ENCODE results near the gene MAPKAP1. TPM values are rescaled to one million over a fixed set of nuclear protein-coding genes. Genes with fewer than 3 reads are reported as not detected.

Gene MAPKAP1
- total RNA-seq, 2 experiments from 2014 or later, result 66.2 to 78.8 TPM

- TF ChIP-seq EZH2phosphoT487 (IDR thresholded peaks at IDR 0.05; ENCODE audit: borderline replicate concordance, low read depth, low read length), result no peak
- no TSS peak for BruUV-seq (replicated peaks)
- Histone ChIP-seq H2AFZ (ENCODE audit: low read length) (no peak overlapping the region), H3K4me1 (ENCODE audit: insufficient read depth, low read length, poor library complexity, severe bottlenecking) (no peaks in the 10 kb centered on the region), H3K9me2 (ENCODE audit: insufficient read depth, low read length) (no peaks in the 10 kb centered on the region), H3K36me3 (ENCODE audit: insufficient read depth, low read length) (no peaks in the 10 kb centered on the region), H4K20me1 (ENCODE audit: insufficient read depth, low read length) (peaks cover 11% of the 10 kb centered on the region), H3K9me3 (ENCODE audit: low read length) (no peaks in the 10 kb centered on the region), H3K4me3 (ENCODE audit: low read depth, low read length, poor library complexity, severe bottlenecking) (no peak overlapping the region), H3K4me2 (ENCODE audit: low read length) (no peak overlapping the region), H3K79me2 (ENCODE audit: insufficient read depth, low read depth, low read length) (peaks cover 9% of the 10 kb centered on the region; the same call in 1 of the 2 replicates), H3K27ac (ENCODE audit: low read depth, low read length, poor library complexity, severe bottlenecking) (no peak overlapping the region)
- intact Hi-C loops (cut with micrococcal nuclease; ENCODE audit: unreplicated experiment), result no loop called here
- DNase-seq (ENCODE audit: low spot score), result no peak
- CTCF ChIA-PET (ENCODE audit: unreplicated experiment), result no interaction called here
- POLR2A ChIA-PET, result no interaction called here
Measured at GRCh38 chr9:125685167-125685566, 21.8 kb downstream of the MAPKAP1 start.

- Histone ChIP-seq H2AFZ (ENCODE audit: low read length) (no peak overlapping the region), H3K9me2 (ENCODE audit: insufficient read depth, low read length) (no peaks in the 10 kb centered on the region), H3K4me3 (ENCODE audit: low read depth, low read length, poor library complexity, severe bottlenecking) (no peak overlapping the region), H3K9me3 (ENCODE audit: low read length) (no peaks in the 10 kb centered on the region), H3K79me2 (ENCODE audit: insufficient read depth, low read depth, low read length) (peaks cover 9% of the 10 kb centered on the region; the same call in 1 of the 2 replicates), H3K36me3 (ENCODE audit: insufficient read depth, low read length) (no peaks in the 10 kb centered on the region), H3K4me1 (ENCODE audit: insufficient read depth, low read length, poor library complexity, severe bottlenecking) (no peaks in the 10 kb centered on the region), H3K27ac (ENCODE audit: low read depth, low read length, poor library complexity, severe bottlenecking) (no peak overlapping the region), H4K20me1 (ENCODE audit: insufficient read depth, low read length) (peaks cover 11% of the 10 kb centered on the region), H3K4me2 (ENCODE audit: low read length) (no peak overlapping the region)
- CTCF ChIA-PET (ENCODE audit: unreplicated experiment), result no interaction called here
- POLR2A ChIA-PET, result interaction anchor here (0.6 to 1.5 kb wide), 2 partner anchors 8 to 10 kb away, joined by 3 to 4 read pairs; no protein-coding TSS in a partner anchor
- no peak for TF ChIP-seq CTCF (conservative IDR thresholded peaks at IDR 0.05; ENCODE audit: low read length)
- TF ChIP-seq EZH2phosphoT487 (IDR thresholded peaks at IDR 0.05; ENCODE audit: borderline replicate concordance, low read depth, low read length), result no peak
- DNase-seq (ENCODE audit: low spot score), result no peak
- intact Hi-C loops (cut with micrococcal nuclease; ENCODE audit: unreplicated experiment), result no loop called here
- BruUV-seq (replicated peaks), result no TSS peak
Measured at GRCh38 chr9:125683486-125683885, 23.5 kb downstream of the MAPKAP1 start.

GRCh38 chr9:125682340-125682739 lies 24.7 kb downstream of the MAPKAP1 start:
- no peak overlapping the region for H2AFZ ChIP-seq (ENCODE audit: low read length)
- H3K9me2 ChIP-seq (ENCODE audit: insufficient read depth, low read length), result no peaks in the 10 kb centered on the region
- intact Hi-C loops (cut with micrococcal nuclease; ENCODE audit: unreplicated experiment), result no loop called here
- BruUV-seq (replicated peaks), result no TSS peak
- ChIA-PET POLR2A (interaction anchor here (0.7 to 1.5 kb wide), 2 partner anchors 8 to 9 kb away, joined by 3 to 4 read pairs; no protein-coding TSS in a partner anchor), CTCF (ENCODE audit: unreplicated experiment) (no interaction called here)
- no peak for DNase-seq (ENCODE audit: low spot score)
- H4K20me1 ChIP-seq (ENCODE audit: insufficient read depth, low read length), result peaks cover 11% of the 10 kb centered on the region
- no peak overlapping the region for H3K4me2 ChIP-seq (ENCODE audit: low read length)
- H3K79me2 ChIP-seq (ENCODE audit: insufficient read depth, low read depth, low read length), result 0 out of 2 replicates have a peak, but pooled peaks cover 6% of the 10 kb centered on the region
- TF ChIP-seq CTCF (conservative IDR thresholded peaks at IDR 0.05; ENCODE audit: low read length) (no peak), EZH2phosphoT487 (IDR thresholded peaks at IDR 0.05; ENCODE audit: borderline replicate concordance, low read depth, low read length) (no peak)
- no peak overlapping the region for H3K27ac ChIP-seq (ENCODE audit: low read depth, low read length, poor library complexity, severe bottlenecking)
- no peaks in the 10 kb centered on the region for H3K36me3 ChIP-seq (ENCODE audit: insufficient read depth, low read length)
- no peaks in the 10 kb centered on the region for H3K4me1 ChIP-seq (ENCODE audit: insufficient read depth, low read length, poor library complexity, severe bottlenecking)
- H3K9me3 ChIP-seq (ENCODE audit: low read length), result no peaks in the 10 kb centered on the region
- H3K4me3 ChIP-seq (ENCODE audit: low read depth, low read length, poor library complexity, severe bottlenecking), result no peak overlapping the region
